OCI-LY3 (cell line): ENCODE data around the gene SLC39A6.
A peak's percentile ranks its signal among the peaks of the same experiment; 100 is the strongest.
"Not testable (repeated sequence)": the region's sequence is repeated elsewhere in the genome, so short reads cannot be mapped to it uniquely, and the experiment has no call there.

Source experiments
- H2AFZ ChIP-seq: fragments of 200-600, 300-600 bp; shearing (Covaris generic); 2 replicates; pipeline ENCODE4 v1.6.0; 2014; ENCODE audit warnings: antibody characterized with exemption, low read depth, low read length
- H3K27ac ChIP-seq: fragments of 200-600, 300-600 bp; sonication (generic); 2 replicates; pipeline ENCODE4 v1.5.1; 2014; ENCODE audit warnings: mild to moderate bottlenecking, low read length, moderate library complexity, mixed read lengths
- H3K27me3 ChIP-seq: fragments of 200-600, 300-600 bp; sonication (generic); 2 replicates; pipeline ENCODE4 v1.6.1; 2014; ENCODE audit warnings: low read depth, low read length, mixed read lengths
- H3K36me3 ChIP-seq: fragments of 200-600, 300-600 bp; sonication (generic); replicated peaks from 2 replicates; pipeline ENCODE3; 2014; ENCODE audit warnings: low read depth, low read length, mixed read lengths
- H3K4me1 ChIP-seq: fragments of 300-600, 200-600 bp; sonication (generic); 2 replicates; pipeline ENCODE4 v1.6.1; 2014; ENCODE audit warnings: low read length, mixed read lengths
- H3K4me2 ChIP-seq: fragments of 200-600, 300-600 bp; sonication (generic); 2 replicates; pipeline ENCODE4 v1.6.1; 2014; ENCODE audit warnings: low read length, mixed read lengths
- H3K4me3 ChIP-seq: fragments of 300-600, 200-600 bp; sonication (generic); 2 replicates; pipeline ENCODE4 v1.5.1; 2014; ENCODE audit warnings: antibody characterized with exemption, mild to moderate bottlenecking, low read length, moderate library complexity
- H3K79me2 ChIP-seq: fragments of 300-600, 200-600 bp; shearing (Covaris generic); 2 replicates; pipeline ENCODE4 v1.6.1; 2014; ENCODE audit warnings: mild to moderate bottlenecking, low read length, mixed read lengths
- H3K9ac ChIP-seq: fragments of 300-600, 200-600 bp; shearing (Covaris generic); 2 replicates; pipeline ENCODE4 v1.6.0; 2014; ENCODE audit warnings: mild to moderate bottlenecking, low read length, moderate library complexity
- H3K9me3 ChIP-seq: fragments of 200-600, 300-600 bp; shearing (Covaris generic); 2 replicates; pipeline ENCODE4 v1.6.1; 2014; ENCODE audit warnings: low read length, mixed read lengths; ENCODE audit not compliant: insufficient read depth
- H4K20me1 ChIP-seq: fragments of 200-600, 300-600 bp; sonication (generic); 2 replicates; pipeline ENCODE4 v1.6.1; 2016; ENCODE audit warnings: low read length, mixed read lengths; ENCODE audit not compliant: insufficient read depth
- EZH2phosphoT487 ChIP-seq: fragments of 200-600 bp; shearing (Covaris generic); IDR thresholded peaks from 2 replicates; pipeline ENCODE4 v1.6.1; 2018; ENCODE audit warnings: antibody characterized with exemption, mixed run types, low read depth
- TF ChIP-seq, protein P1 (sequence below): fragments of 200-600, 300-600 bp; sonication (generic); IDR thresholded peaks from 2 replicates; pipeline ENCODE4 v1.5.1; 2014; ENCODE audit warnings: antibody characterized with exemption, low read length, low read depth

The SLC39A6 gene

DNA sequence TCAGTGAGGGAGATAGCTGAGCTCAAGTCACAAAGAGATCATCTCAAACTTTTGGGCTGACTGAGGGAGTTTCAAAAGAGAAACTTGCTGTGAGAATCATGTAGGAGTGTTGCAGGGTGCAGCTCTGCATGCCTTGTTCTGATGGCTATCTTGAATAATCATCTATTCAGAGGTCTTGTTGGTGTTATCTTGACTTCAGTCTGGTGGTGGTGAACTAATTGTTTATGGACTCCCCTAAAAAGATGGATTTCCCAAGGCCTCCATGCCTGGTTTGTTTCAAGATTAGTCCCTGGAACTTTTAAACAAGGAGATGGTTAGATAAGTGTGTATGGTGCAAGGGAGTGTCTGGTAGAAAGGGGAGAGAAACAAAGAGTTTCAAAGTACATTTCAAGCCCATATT is 29.8 kb downstream of the SLC39A6 start:
- no peak overlapping the region for H3K9ac ChIP-seq
- no peak overlapping the region for H3K4me3 ChIP-seq
- no peaks in the 10 kb centered on the region for H3K27me3 ChIP-seq
- no peak overlapping the region for H3K4me2 ChIP-seq
- H3K79me2 ChIP-seq: no peaks in the 10 kb centered on the region
- no peaks in the 10 kb centered on the region for H4K20me1 ChIP-seq
- peaks cover 10% of the 10 kb centered on the region; the same call in 1 of the 2 replicates for H3K9me3 ChIP-seq
- H3K4me1 ChIP-seq: no peaks in the 10 kb centered on the region
- H3K27ac ChIP-seq: no peak overlapping the region
- H2AFZ ChIP-seq: no peak overlapping the region
- H3K36me3 ChIP-seq: peaks cover 3% of the 10 kb centered on the region
- TF ChIP-seq EZH2phosphoT487: no peak
- TF ChIP-seq, protein P1, sequence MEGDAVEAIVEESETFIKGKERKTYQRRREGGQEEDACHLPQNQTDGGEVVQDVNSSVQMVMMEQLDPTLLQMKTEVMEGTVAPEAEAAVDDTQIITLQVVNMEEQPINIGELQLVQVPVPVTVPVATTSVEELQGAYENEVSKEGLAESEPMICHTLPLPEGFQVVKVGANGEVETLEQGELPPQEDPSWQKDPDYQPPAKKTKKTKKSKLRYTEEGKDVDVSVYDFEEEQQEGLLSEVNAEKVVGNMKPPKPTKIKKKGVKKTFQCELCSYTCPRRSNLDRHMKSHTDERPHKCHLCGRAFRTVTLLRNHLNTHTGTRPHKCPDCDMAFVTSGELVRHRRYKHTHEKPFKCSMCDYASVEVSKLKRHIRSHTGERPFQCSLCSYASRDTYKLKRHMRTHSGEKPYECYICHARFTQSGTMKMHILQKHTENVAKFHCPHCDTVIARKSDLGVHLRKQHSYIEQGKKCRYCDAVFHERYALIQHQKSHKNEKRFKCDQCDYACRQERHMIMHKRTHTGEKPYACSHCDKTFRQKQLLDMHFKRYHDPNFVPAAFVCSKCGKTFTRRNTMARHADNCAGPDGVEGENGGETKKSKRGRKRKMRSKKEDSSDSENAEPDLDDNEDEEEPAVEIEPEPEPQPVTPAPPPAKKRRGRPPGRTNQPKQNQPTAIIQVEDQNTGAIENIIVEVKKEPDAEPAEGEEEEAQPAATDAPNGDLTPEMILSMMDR: no peak

DNA sequence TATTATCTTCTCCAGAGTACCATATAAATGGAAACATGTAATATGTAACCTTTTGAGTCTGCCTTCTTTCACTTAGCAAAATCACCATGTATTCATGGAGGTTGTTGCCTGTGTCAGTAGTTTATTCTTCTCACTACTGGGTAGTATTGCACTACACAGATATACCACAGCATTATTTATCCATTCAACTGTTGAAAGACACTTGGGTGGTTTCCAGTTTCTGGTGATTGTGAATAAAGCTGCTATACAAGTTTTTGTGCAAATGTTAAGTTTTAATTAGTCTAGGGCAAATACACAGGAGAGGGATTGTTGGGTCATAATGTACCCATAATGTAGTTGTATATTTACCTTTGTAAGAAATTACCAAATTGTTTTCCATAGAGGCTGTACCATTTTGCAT is 32.2 kb downstream of the SLC39A6 start:
- H3K4me1 ChIP-seq: no peaks in the 10 kb centered on the region
- H3K9ac ChIP-seq: no peak overlapping the region
- H3K4me2 ChIP-seq: no peak overlapping the region
- no peaks in the 10 kb centered on the region for H4K20me1 ChIP-seq
- H3K27ac ChIP-seq: no peak overlapping the region
- no peaks in the 10 kb centered on the region for H3K79me2 ChIP-seq
- no peak overlapping the region for H2AFZ ChIP-seq
- TF ChIP-seq, protein P1: no peak
- no peak for TF ChIP-seq EZH2phosphoT487
- H3K27me3 ChIP-seq: no peaks in the 10 kb centered on the region
- no peak overlapping the region for H3K4me3 ChIP-seq
- peaks cover 3% of the 10 kb centered on the region for H3K36me3 ChIP-seq
- H3K9me3 ChIP-seq: peaks cover 4% of the 10 kb centered on the region; the same call in 1 of the 2 replicates

DNA sequence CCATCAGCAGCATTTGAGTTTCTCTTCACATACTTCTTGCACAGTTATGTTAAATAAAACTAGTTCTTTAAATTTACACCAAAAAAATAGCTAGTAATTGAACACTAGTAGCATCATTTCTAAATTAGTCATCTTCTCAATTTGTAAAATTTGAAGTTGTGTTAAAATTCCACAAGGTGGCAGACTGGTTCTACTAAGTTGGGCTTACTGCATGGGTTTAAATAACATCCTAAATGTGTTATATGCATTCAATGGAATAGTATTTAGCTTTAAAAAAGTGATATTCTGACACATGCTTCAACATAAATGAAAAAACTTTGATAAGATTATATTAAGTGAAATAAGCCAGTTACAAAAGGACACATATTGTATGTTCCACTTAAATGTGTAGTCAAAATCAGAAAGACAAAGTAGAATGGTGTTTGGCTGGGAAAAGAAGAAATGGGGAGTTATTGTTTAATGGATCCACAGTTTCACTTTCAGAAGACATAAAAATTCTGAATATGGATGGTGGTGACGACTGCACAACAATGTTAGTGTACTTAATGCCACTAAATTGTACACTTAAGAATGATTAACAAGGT is 33.1 kb downstream of the SLC39A6 start:
- no peak overlapping the region for H3K4me3 ChIP-seq
- TF ChIP-seq, protein P1: peak; percentile 75
- no peak for TF ChIP-seq EZH2phosphoT487
- H3K27ac ChIP-seq: no peak overlapping the region
- H3K27me3 ChIP-seq: no peaks in the 10 kb centered on the region
- no peak overlapping the region for H2AFZ ChIP-seq
- no peak overlapping the region for H3K4me2 ChIP-seq
- no peaks in the 10 kb centered on the region for H4K20me1 ChIP-seq
- no peaks in the 10 kb centered on the region for H3K36me3 ChIP-seq
- no peaks in the 10 kb centered on the region for H3K4me1 ChIP-seq
- H3K79me2 ChIP-seq: no peaks in the 10 kb centered on the region
- H3K9me3 ChIP-seq: no peaks in the 10 kb centered on the region
- no peak overlapping the region for H3K9ac ChIP-seq

DNA sequence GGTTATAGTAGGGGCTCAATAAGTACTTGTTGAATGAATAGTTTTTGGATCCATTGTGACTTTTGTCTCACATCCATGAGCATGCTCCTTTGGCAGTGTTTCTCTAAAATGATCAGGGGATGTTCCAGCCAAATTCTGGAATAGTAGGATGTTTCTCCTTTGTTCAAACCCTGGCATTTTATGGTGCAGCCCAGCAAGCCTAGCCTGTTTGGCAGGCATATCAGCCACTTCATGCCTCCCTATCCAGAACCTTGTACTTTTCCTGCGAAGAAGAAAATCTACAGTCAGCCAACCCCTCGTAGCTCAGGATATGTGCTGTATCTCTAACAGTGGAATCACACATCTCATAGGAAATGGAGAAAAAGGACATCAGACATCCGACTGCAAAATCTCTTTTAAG is 34.7 kb downstream of the SLC39A6 start:
- Histone ChIP-seq H3K4me2 (no peak overlapping the region), H3K4me1 (no peaks in the 10 kb centered on the region)
- TF ChIP-seq, protein P1: no peak

DNA sequence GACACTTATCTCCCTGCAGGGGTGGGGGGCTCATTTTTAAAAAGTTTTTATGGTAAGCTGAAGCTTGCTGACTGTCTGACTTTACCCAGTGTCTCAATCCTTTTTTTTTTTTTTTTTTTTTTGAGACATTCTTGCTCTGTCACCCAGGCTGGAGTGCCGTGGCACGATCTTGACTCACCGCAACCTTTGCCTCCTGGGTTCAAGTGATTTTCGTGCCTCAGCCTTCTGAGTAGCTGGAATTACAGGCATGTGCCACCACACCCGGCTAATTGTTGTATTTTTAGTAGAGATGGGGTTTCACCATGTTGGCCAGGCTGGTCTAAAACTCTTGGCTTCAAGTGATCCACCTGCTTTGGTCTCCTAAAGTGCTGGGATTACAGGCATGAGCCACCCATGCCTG is 37.0 kb downstream of the SLC39A6 start:
- H3K27me3 ChIP-seq, H3K27ac ChIP-seq, H3K79me2 ChIP-seq, H3K4me3 ChIP-seq, H3K9ac ChIP-seq, H3K36me3 ChIP-seq, H3K4me2 ChIP-seq, H3K9me3 ChIP-seq, H2AFZ ChIP-seq, H4K20me1 ChIP-seq, H3K4me1 ChIP-seq: not testable (repeated sequence)

More for the DNA sequence above, 34.7 kb downstream of the SLC39A6 start:
- Histone ChIP-seq H3K27ac (no peak overlapping the region), H3K9me3 (no peaks in the 10 kb centered on the region), H3K27me3 (no peaks in the 10 kb centered on the region), H3K4me3 (no peak overlapping the region), H4K20me1 (no peaks in the 10 kb centered on the region), H3K79me2 (no peaks in the 10 kb centered on the region), H2AFZ (no peak overlapping the region), H3K9ac (no peak overlapping the region), H3K36me3 (no peaks in the 10 kb centered on the region)
